AG20443 (cell line): ENCODE data around the gene HTRA3.

Experiments
- DNase-seq: peaks from one replicate; pipeline ENCODE4 v3.0.0; 2012; ENCODE audit warnings: low spot score, mixed read lengths

The HTRA3 gene

DNA sequence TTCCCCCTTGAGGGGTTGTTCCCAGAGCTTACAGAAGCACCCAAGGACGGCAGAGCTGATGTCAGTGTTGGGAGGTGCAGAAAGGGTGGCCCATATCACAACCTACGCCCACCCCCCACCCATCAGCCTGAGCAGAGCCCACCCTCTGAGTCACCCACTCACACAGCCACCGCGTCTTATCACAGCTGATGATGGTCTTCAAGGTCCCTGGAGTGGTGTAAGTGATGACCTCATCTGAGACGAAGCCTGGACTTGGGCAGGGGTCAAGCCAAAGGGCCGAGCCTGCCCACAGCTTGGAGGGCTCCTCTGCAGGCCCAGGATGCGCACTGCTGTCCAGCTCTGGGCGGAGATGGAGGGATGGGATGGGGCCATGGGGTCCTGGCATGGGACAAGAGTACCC, 3.0 kb upstream of the HTRA3 start:
- DNase-seq: no peak

DNA sequence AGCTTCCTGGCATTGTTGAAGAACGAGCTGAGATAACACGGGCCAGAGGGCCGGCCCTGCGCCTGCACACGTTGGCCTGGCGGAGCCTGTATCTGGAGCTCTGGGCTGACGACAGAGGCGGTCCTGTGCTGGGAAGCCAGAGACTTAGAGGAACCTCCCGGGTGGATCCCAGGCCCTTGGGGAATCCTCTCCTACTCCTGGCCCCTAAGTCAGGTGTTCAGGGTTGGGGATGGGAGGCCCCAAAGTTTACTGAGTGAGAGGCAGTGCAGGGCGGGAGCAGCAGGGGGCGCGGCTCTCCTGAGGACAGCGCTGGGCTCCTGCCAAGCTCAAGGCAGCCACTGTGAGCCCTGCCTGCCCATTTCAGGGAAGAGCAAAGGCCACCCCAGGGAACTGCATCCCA, 2.5 kb upstream of the HTRA3 start:
- peak; percentile 78 for DNase-seq

DNA sequence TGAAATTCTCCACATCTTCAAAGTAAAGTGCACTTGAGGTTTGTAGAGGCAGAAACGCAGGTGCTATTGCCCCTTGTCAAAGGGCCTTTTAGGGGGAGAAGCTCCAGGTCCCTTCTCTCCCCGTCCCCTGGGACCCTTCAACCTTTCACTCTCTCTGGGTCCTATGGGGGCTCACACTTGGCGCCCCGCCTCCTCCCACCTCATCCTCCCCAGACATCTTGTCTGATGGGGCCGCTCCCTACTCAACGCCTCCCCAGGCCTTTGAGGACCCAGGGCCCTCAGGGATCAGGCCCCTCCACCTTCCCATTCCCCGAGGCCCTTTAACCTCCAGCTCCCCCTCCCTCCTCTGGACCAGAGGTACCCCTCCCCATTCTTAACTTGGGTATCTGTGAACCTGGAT, 1.3 kb upstream of the HTRA3 start:
- no peak for DNase-seq

DNA sequence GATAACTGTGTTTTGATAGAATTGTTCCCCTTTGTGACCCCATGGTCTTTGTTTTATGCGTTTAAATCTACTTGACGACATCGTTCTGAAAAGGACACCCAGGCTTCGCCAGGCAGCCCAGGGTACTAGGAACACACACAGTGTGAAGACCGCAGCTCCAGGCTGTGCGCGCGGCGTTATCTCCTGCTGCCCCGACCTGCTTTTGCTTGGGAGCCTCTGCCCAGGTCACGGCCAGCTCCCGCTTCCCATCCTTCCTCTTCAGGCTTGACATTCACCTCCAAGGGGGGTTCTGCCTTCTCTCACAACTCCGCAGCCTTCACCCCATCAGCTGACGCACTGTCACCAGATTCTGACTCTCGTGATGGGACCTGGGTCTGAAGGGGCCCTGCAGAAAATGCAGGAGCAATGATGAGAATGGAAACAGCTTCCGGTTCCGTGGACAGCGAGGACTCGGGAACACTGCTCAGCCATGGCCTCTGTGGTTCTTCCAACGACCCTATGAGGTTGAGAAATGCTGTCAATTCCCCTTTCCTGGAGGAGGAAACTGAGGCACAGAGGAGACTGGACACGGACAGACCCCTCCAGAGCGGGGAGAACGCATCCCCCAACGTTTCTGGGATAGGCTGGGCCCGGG, 536 bp upstream of the HTRA3 start:
- DNase-seq: no peak

DNA sequence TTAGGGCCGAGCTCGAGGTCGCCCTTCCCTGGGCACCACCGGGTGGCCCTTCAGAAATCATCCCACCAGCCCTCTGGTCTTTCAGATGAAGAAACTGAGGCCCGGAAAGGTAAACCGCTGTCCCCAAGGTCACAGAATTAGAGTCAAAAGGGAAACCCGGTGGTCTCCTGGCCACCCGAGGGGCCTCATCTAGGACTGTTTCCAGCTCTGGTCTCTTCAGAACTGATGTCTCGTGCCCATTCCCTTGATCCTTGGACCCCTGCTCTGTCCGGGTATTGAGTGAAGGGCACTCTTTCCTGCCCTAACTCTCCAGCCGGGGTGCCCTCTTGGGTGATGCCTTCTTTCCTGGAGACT, 841 bp downstream of the HTRA3 start:
- DNase-seq: no peak

DNA sequence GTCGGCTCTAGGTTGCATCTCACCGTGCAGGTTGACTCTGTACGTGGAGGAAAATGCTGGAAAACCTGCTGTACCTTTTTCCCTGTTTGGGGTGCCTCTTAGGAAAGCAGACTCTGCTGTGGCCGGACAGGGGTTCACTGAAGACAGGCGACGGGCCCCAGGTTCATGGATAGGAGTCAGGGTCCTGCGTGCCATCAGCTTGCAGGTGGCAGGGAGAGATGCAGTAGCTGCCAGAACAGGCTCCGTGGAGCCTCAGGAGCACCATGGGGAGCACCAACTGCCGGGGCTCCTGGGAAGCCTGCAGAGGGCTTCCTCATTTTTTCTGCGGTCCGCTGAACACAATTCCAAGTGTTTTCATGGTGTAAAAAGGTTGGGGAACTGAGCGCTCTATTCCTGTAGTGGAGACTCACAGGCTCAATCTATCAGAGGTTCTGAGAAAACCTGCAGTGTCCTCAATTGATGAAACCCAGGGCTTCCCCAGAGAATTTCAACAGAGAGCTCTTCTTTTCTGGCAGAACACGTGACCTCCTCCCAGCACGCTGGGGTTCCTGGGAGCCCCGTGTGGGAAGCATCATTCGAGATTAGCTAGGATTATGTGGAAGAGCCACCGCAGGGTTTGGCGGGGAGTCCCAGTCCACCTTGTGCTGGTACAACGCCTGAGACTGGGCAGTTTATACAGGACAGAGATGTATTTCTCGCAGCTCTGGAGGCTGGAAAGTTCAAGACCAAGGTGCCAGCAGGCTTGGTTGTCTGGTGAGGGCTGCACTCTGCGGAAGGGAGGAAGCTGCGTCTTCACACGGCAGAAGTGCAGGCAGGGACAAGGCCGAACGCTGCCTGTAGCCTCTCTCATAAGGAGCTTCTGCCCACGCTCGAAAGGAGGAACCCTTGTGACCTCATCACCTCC, 1.6 kb downstream of the HTRA3 start:
- DNase-seq: no peak

DNA sequence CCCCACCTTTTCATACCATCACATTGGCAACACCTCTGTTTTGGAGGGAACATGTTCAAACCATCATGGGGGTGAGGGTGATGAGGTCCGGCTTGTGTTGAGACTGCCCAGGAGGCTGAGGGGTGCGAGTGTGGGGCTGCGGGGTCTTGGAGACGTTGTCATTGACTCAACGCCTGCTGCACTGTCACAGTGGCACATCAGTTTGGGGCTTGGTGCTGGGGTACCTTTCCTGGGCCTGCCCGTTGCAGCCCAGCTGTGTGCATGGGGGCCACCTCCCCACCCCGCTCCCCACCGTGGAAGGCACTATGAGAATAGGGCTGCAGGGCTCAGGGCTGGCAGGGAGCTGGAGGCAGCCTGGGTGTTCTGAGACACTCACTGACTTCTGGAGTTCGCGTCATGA, 2.3 kb downstream of the HTRA3 start:
- no peak for DNase-seq

DNA sequence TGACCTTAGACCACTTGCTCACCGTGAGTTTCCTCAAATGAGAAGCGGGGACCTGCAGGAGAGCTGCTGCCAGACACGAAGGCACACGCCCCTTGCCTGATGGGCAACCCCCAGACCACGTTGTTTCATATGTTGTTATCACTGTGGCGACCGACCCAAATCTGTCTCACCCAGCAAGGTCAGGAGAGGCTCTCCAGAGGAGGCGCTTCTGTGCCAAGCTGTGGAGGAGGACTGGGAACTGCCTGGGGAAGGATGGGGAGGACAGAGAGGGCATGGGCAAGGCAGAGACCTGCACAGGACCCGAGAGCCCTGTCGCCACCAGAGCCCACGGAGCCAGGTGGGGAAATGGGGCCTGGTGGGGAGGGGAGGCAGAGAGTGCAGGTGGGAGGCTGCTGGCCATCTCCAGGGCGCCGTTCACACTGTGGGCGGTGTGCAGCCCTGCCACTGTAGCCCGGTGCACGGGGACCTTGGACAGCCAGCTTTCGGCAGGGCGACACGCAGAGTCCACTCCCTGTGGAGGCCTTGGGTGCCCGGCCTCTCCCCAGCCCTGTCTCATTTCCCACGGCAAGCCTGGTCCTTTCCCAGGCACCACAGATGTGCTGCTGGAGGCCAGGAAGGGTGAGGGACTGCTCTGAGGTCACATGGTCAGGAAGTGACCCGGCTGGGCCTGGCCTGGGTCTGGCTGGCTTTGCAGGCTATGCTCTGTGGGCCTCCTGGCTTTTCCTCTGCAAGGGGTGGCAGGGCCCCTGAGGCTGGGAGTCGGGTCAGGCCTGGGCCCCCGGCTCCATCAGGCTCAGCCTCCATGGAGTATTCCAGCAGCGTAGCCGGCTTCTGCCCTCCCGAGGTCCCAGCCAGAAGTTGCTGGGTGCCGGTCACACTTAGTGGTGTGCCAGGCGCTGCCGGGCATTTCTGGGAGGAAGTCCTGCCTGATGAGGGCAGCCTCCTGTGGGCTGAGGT, 3.2 kb downstream of the HTRA3 start:
- no peak for DNase-seq

DNA sequence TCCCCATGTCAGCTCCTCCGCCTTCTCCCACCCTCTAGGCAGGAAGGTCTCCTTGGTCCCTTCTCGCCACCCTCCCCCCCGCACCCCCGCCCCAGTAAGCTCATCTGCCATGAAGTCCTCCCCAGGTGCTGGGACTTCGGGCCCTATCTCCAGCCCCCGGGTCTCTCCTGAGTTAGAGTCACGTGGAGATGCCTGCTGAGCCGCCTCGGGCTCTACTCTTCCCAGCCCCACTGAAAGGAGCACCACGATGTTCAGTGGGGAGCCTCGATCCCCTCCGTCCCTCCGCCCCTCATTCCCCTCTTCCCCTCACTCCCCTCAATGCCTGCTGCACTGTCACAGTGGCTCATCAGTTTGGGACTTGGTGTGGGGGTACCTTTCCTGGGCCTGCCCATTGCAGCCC, 3.9 kb downstream of the HTRA3 start:
- DNase-seq: no peak

DNA sequence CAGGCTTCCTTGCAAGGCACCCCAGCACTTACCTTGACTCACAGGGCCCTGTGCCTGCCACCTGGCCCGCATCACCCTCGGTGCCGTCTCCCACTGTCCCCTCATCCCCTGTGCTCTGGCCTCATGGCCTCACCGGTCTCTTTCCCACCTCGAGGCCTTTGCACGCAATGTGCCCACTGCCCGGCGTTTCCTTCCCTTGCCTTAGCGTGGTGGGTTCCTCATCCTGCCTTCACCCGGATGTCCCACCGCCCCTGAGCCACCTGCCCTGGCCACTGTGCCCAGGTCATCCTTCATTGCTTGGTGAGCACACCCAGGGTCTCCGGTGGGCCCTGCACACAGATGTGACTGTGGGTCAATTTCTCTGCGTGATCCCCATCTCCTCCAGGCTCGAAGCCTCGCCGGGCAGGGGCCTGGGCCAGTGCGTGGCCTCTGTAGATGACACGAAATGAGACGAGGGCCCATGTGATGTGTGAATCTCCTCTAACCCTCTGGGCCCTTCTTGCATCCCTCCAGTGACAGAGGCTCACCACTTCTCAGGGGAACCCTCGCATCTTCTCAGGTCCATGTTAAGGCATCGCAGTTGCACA, 4.6 kb downstream of the HTRA3 start:
- no peak for DNase-seq

DNA sequence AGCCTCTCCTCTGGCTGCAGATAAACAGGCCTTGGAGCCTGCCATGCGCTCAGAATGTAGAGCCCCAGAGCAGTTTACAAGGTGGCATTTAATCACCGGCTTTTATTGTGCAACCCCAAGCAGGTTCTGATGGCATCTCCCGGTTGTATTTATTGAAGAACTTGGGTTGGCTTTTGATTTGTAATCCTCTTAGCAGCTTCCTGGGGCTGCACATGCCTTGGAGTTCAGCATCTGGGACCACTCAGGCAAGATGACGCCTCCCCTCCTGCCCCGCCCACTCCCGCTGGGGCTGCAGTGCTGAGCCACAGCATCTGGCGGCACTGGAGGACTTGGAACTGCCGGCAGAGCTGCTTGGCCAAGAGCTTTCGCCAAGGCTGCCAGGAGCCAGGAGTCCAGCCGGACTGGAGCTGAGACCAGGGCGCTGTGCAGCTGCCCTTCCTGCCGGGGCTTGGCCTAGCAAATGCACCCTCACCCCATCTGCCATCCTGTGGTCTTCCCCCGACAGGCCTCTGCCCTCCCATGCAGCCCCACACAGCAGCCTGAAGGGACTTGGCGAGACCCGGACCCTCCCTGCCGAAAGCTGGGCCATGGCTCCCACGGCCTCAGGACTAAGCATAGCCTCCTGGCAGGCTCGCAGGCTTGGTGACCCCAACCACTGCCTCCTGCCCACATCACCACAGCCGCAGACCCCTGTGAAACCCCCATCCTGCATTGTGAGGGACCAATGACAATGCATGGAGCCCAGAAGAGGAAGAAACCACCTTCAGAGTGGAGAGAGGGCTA, 5.4 kb downstream of the HTRA3 start:
- peak; percentile 95 for DNase-seq

DNA sequence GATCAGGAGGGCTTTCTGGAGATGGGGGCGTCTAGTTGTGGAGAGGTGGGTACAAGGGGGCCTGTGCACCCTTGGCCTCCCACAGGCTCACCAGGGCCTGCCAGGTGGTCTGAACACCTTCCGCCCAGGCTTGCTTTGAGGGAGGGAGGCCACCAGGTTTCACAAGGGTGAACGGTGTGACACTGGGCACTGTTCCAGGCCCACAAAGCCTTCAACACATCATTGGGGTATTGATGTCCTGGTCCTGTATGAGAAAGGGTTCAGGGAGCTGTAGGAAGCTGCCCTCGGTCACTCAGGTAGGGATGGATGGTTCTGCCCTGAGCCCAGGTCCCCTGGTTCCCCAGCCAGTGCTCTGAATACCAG, 6.0 kb downstream of the HTRA3 start:
- DNase-seq: no peak

DNA sequence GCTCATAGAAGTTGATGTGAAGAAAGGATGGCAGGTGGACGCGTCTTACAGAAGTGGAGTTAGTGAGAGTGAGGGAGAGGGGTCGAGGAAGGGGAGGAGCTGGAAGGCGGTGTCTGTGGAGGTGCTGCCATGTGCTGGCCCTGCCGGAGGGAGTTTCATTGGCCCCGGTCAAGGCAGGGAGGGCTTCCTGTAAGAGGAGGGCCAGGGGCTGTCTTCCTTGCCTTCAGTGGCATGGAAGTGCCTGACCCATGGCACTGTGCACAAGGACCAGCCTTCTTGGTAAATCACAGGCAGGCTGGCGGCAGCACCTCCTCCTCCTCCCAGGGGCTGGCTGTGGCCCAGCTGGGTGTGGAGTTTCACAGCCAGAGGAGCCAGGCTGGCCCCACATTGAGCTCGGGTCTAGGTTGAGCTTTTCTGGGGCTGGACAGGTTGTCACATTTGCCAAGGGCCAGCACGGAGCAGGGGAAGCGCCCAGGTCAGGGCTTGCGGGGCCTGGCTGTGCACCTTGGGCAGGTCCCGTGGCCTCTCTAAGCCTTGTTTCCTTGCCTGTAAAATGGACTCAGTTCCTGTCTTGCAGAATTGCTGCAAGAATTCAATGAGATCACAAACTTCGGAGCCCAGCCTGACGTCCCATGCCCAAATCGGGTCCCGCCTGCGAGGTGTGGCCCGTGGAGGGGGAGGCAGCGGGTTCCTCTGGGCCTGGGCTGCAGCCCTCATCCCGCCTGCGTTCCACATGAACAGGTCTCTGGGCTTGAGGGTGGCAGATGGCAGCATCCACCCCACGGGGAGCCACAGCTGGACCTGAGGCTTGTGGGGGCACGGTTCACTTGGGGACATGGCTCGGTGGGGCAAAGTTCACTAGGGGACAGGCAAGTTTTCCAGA, 7.0 kb downstream of the HTRA3 start:
- peak; percentile 64 for DNase-seq

DNA sequence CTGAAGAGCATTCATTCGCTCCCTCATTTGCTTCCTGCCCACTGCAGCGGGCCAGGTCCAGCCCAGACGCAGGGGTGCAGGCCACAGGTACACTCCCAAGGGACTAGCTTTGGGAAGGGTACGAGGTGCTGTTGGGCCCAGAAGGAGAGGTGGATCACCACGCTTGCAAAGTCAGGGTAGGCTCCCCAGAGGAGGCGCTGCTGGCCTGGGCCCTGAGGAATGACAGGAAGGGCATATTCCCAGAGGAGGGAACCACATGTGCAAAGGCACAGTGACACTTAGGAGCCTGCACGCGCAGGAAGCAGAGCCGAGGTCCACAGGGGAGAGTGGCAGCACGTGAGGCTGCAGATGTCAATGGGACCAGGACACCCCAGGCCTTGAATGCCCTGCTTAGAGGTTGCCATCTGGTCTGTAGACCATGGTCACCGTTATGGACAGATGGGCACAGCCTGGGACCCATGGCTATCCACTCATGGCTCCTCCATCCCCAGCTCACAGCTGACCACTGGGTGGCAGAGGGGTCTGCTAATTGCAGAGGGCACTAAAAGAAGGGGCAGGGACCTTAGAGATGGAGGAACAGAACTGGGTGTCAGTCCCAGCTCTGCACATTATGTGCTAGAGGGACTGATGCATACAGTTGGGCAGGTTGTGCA, 7.9 kb downstream of the HTRA3 start:
- no peak for DNase-seq

DNA sequence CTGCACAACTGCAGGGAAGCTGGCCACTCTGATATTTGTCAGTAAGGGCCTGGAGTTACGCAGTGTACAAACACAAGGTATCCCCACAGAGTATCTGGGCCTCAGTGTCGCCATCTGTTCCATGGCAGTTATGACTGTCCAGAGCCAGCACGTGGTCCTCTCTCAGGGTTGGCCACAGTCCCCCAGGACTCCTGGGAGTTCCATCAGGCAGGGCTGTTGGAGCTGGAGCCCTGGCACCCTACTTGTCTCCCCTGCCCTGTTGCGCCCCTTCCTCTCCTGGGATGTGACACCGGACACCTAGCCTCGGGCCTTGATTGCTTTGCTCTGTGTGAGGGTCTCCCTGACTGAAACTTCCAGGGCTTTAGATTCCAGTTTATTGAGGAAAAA, 8.4 kb downstream of the HTRA3 start:
- no peak for DNase-seq

DNA sequence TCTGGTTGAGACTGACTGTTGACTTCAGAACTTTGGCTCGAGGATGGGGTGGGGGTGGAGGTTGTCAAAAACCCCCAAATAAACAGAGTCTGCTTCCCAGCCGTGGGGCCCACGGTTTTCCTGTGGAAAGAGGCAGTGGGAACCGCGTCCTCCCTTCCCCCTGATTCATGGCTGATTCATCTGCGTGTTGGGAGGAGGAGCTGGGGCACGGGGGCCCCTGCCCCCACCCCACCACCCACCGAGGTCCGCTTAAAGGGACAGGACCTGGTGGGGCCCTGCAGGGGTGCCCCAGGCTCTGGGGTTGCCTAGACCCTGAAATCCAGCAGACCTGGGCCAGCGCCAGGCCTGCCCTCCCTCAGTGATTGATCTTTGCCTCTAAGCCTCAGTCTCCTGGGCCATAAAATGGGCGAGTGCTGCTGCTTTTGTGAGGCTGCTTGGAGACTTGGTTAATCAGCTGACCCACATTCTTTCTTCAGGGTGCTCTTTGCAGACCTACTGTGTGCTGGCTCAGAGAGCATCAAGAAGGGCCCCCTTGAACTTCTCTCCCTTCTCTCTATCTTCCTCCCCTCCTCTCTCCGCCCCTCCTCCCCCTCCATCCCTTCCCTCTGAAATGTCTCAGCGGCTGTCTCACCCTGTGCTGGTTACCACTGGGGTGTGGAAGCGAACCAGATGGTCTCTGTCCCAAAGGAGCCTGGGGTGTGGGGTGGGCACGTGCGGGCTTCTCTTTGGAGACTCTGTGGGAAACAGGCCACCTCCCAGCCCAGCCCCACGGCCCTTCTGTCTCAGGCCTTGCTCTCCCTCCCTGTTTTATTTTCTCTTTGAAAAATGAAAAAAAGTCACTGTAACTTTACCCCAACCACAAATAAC, 9.1 kb downstream of the HTRA3 start:
- DNase-seq: peak; percentile 92

DNA sequence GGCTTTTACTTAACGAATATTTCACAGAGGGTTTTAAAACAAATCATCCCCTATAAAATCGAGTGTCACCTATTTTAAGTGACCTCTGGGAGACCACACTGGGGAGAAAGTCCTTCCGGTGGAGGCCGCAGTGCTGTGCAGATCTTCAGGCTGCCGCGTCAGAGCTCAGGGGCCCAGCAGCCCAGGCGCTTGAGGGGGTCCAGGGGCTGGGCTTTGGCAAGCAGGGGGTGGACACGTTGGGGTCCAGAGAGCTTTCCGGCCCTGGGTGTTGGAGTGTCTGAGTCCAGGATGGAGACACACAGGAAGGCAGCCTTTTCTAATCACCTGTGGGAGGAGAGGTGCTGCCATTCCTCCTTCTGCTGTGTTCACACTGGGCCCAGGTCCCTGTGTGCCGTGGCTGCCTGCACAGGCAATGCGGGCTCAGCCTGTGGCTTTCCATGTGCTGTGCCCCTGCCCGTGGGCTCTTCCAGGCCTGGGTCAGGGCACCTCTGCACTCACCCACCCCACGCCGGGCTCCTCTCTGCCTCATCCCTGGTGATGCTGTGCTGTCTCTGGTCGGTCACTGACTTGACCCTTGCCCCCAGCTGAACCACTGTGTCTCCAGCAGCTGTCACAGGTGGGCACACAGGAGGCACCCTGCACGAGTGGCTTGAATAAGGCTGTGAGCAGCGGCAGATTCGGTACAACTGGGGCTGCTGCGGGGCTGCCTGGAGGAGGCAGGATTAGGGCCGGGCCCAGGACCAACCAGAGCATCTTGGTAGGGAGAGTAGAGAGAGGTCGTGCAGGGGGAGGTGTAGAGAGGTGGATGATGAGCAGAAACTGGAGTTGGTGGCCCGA, 10.0 kb downstream of the HTRA3 start:
- DNase-seq: no peak
